Urothelium cell line (cell line): ENCODE measurements around the gene NRXN2.
A peak's percentile ranks its signal among the peaks of the same experiment; 100 is the strongest.
"Not testable (repeated sequence)": the region's sequence is repeated elsewhere in the genome, so short reads cannot be mapped to it uniquely, and the experiment has no call there.

Experiments
- DNase-seq: peaks from one replicate; pipeline ENCODE4 v3.0.0; 2011; ENCODE audit warnings: low spot score, mixed read lengths
- FAIRE-seq: peaks from 2 replicates; lab custom pipeline; 2011; peaks lifted over from hg19 to GRCh38; lab: Jason Lieb, UNC

The NRXN2 gene

DNA sequence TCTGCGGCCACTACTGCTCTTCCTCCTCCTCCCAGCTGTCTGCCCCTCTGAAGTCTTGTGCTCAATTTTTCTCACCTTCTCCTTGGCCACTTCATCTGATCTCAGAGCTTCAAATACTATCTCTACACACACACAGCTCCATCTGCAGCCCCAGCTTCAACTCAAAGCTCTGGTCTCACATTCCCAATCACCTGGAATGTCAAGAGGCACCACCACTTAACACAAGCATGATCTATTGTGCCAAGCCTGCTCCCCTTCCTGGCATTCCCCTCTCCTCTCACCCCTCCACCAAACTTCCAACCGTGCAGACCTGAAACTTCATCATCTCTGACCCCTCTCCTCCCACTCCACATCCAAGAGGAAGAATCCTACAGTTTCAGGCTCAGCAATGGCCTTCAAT lies 17.5 kb downstream of the NRXN2 start:
- DNase-seq (no peak), FAIRE-seq (no peak)

DNA sequence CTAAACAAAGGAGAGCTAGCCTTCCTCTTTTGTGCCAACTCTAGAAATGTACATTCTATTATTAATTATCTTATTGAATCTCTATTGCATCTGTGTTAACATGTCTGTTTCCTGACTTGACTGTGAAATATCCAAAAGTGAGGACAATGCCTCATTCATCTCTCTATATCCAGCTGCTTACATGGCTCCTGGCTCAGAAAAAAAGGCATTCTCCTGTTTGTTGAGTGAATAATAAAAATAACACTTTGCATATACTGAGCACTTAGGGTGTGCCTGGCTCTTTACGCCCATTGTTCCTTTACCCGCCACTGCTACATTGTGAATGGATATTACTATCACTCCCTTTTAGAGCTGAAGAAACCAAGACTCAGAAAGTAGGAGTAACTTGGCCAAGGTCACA lies 19.9 kb downstream of the NRXN2 start:
- DNase-seq (no peak), FAIRE-seq (no peak)

DNA sequence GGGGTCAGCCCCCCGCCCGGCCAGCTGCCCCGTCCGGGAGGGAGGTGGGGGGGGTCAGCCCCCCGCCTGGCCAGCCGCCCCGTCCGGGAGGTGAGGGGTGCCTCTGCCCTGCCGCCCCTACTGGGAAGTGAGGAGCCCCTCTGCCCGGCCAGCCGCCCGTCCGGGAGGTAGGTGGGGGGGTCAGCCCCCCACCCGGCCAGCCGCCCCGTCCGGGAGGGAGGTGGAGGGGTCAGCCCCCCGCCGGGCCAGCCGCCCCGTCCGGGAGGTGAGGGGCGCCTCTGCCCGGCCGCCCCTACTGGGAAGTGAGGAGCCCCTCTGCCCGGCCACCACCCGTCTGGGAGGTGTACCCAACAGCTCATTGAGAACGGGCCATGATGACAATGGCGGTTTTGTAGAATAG lies 21.0 kb downstream of the NRXN2 start:
- FAIRE-seq, DNase-seq: not testable (repeated sequence)

DNA sequence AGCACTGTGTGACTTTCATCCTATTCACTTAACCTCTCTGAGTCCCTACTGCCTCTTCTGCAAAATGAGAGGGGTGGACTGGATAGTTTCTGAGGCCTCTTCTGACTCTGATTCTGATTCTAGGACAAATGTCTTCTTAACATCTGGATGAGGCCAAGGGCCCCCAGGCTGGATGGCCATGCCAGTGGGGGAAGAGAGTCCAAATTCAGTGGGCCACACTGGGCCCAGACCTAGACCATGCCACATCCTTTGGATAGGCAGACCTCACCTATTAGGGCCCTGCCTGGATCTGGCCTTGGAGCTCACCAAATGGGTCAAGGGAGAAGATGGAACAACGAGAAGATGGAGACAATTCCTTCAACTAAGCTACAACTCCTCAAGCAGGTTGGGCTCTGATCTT lies 24.6 kb downstream of the NRXN2 start:
- DNase-seq (no peak), FAIRE-seq (no peak)

DNA sequence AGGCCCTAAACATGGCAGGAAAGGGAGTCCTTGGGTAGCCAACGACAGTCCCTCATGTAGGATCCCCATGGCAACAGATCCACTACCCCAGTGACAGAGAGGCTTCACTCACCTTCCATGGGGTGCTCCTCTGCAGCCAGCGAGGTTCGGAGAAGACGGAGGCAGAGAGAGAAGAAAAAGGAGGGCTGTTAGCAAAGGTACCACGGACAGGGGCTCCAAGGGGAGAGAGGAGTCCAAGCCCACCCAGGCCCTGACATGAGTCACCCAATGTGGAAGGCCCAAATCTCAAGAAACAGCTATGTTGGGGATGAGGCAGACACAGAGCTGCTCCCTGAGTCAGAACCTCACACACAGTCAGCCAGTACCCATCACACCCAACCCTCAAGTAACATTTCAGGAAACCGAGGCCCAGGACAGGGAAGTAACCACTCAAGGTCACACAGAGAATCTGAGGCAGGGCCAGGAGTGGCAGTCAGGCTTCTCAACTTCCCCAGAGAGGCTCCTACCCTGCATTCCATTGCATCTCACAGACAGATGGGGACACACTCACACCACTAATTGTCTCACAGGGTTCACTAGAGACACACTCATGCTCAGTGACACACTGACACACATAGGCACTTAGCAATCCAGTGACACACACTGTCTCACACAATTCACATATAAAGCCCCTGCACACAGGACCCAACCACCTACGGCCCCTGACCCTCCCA lies 25.2 kb downstream of the NRXN2 start:
- no peak for FAIRE-seq

DNA sequence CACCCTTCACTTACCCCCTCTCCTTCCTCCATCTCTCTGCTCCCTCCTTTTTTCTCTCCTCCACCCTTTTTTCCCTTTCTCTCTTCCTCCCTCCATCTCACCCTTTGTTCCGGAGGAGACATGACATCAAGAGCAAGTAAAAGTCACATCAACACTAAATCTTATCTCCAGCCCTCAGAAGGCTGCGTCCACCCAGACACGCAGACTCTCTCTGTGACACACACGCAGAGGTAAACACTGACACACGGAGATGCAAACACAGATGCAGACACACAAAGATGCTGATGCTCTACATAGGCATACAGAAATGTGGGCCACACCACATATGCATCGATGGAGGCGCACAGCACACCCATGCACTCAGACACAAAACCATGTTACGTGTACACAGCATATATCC lies 27.0 kb downstream of the NRXN2 start:
- no peak for FAIRE-seq

More for the DNA sequence above, 25.2 kb downstream of the NRXN2 start:
- DNase-seq = no peak

DNA sequence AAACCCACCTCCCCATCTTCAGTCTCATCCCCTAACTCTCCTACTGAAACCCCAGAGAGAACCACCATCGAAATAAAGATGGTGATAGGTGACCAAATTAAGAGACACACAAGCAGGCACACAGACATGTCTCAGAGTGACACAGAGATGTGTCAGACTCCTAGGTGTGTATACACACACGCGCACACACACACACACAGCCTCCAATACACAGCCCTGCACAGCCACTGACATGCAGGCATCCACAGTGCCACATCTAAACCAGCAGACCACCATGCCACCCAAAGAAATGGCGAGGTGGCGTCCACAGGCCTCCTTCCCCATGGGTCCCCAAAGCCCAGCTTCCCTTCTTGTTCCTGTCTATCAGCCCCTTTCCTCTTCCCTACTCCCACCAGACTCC lies 27.4 kb downstream of the NRXN2 start:
- DNase-seq = no peak
- no peak for FAIRE-seq

More for the DNA sequence above, 27.0 kb downstream of the NRXN2 start:
- DNase-seq = no peak

DNA sequence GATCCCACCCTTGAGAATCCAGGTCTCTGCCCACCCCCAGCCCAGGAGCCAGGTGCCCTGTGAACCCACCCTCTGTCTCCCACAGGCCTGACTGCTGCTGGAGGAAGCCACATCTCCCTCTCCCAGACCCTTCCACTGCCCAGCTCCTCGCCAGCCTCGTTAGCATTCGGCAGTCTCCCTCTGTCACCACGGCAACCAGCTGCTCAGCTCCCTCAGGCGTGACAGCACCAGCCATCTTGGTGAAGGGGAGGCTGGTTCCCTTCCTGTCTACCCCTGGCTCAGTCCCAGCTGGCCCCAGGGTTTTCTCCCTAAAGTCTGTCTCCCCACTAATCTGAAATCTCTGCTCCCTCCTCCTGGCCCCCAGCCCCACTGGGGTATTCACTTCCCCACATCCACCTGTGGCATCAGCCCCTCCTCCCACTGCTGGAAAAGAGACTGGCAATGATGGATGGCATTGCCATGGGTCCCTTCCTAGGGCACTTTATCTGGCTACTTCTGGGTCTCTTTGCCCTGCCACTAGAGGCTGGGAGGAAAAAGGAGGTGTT lies 28.1 kb downstream of the NRXN2 start:
- FAIRE-seq = no peak
- no peak for DNase-seq

DNA sequence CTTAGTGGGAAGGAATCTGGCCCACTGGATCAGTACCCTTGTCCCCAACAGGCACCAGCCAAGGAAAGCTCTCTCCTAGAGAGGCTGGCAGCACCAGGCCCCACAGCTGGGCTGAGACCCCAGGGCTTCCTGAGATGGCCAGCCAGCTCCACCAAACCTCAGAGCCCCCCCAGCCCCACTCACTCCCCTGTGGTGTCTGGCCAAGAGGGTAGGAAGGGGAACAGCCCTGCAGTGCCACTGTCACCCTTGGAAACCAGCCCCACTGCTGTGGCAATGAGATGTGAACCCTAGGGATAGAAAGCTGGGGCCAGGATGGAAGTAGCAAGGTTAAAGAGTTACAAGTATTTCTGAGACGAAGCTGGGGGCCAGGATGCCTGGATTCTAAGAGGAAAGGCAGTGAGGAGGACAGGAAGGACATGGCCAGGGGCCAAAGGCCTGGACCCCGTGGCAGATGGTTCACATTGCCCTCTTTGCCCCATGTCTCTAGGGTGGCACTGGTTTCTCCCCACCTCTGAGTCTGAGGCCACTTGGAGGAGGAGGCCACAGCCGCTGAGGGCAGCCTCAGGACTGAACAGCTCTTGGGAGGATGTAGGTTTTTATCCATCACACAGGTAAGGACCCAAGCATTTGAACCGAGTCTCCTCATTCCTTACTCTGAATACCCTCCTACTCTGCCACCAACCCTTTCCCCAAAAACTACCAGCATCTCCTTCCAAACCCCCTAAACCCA lies 28.8 kb downstream of the NRXN2 start:
- FAIRE-seq (no peak), DNase-seq (no peak)

DNA sequence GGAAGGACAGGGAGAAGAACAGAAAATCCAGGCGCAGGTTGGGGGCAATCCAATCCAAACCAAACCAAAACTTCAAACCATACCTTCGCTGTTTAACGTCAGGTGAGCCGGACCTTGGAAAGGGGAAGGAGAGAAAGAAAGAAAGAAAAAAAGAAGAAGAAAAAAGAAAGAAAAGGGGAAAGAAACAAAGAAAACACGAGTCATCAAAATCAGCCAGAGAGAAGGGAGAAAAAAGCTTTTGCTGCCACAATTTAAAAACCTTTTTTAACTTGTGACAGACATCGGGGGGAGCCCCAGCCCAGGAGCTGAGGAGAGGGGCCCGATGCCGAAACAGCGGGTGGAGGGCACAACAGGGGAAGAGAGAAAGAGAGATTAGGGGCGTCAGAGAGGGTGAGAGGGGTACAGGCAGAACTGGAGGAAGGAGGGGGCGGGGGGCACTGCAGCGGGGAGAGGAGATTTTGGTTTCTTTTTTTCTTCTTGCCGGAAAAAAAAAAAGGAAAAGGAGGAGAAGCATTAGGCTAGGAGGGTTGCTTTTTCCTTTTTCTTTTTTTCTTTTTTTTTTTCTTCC lies 30.1 kb downstream of the NRXN2 start:
- FAIRE-seq = no peak
- DNase-seq = no peak

DNA sequence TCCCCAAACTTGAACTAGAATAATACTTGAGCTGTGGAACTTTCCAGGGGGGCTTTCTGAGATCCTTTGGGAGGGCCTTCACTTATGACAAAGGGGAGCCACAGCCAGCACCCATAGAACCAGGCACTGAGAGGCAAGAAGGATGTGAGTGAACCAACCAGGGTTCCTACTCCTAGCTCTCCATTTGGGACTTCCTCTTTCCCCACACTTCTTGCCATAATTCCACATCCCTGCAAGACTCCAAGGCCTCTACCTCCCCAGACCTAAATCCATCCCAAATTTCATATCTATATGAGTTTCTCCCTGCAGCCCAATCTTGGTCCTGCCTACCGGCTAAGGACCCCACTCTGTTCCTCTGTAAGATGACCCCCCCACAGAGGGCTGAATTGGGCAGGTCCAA lies 31.5 kb downstream of the NRXN2 start:
- DNase-seq (no peak), FAIRE-seq (no peak)

DNA sequence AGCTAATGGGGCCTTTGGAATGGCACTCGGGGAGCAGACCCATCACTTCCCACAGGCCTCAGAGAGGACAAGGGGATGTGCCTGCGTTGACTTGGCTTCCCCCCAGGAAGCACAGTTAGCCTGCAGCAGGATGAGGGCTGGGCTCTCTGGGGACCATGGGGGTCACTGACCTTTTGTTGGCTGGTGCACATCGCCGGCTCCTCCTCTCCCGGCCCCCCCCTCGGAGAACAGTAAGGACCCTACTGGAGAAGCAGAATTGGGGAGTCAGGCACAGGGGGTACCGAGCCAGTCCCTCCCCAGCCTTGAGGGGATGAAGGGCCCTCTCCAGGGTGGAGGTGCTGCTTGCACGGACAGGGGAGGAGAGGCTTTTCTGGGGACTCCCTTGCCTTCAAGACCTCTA lies 32.8 kb downstream of the NRXN2 start:
- FAIRE-seq = no peak
- no peak for DNase-seq

DNA sequence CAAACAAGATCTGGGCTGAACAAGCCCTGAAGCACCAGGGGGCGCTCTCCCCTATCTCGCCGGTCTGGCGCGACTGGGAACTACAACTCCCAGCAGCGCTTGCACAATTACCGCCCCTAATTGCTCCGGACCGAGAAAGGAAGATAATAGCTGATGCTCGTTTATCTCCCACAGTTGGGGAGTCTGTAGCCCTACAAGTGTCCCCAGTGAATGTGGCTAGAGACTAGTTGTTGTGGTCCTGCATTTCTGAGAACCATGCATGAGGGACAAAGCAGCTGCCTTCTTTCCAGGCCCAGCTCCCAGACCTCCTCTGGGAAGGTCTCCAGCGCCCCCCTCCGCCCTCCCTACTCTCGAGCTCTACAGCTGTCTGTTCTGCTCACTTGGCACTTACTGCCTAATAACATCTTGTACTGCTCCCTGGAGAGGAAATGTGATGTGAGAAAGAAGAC lies 34.4 kb downstream of the NRXN2 start:
- peak; percentile 32 for FAIRE-seq
- peak; percentile 91 for DNase-seq

DNA sequence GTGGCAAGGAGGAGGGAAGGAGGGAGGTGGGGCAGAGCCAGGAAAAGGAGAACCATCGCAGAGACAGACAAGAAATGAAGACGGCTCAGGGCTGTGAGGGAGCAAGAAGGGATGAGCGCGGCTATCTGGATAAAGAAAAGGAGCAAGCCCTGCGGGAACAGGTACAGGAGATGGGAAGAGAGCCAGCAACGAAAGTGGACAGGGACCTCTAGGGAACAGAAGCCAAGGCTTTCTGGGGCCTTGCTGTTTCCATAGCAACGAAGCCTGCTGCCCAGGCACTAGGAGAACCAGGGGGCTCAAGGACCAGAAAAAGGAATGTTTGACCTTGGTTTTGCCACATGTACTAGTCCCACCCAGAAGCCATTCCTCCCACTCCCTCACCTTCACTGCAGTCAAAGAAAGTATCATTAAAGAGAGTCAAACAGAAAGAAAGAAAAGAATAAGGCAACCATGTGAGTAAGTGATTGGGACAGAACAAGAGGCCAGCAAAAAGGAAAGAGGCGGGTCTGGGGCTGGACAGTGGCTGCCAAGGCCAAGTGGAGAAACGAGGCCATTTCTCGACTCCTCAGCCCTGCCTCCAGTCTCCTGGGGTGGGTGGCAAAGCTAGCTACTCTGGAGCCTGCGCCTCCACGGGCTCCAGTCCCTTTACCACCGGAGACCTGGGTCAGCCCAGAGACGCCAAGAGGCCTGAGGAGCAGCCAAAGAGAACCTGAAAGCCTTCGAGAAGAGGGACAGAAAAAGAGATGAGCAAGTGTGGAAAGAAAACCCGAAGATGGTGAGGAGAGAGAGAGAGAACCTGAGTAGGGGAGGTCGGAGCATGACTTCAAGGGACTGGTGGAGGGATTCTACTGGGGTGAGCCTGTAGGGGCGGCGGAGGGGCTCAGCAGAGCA lies 35.1 kb downstream of the NRXN2 start:
- FAIRE-seq = no peak
- DNase-seq = no peak

DNA sequence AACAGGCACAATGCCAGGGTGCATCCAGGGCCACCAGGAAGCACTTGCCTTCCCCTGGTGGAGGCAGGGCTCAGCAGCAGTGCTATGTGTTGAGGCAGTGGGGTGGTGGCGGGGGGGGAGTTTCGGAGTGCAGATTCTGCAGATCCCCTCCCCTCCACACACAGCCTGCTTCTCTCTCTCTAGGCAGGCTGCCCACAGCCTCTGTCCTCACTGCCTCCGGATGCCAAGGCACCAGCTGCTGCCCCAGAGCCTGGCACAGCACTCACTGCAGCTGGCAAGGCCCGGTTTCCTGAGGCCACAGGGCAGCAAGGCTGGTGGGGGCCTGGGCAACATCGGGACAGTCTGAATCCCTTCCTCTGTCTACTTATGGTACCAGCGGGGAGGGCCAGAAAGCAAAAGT lies 35.8 kb downstream of the NRXN2 start:
- FAIRE-seq = no peak
- no peak for DNase-seq

DNA sequence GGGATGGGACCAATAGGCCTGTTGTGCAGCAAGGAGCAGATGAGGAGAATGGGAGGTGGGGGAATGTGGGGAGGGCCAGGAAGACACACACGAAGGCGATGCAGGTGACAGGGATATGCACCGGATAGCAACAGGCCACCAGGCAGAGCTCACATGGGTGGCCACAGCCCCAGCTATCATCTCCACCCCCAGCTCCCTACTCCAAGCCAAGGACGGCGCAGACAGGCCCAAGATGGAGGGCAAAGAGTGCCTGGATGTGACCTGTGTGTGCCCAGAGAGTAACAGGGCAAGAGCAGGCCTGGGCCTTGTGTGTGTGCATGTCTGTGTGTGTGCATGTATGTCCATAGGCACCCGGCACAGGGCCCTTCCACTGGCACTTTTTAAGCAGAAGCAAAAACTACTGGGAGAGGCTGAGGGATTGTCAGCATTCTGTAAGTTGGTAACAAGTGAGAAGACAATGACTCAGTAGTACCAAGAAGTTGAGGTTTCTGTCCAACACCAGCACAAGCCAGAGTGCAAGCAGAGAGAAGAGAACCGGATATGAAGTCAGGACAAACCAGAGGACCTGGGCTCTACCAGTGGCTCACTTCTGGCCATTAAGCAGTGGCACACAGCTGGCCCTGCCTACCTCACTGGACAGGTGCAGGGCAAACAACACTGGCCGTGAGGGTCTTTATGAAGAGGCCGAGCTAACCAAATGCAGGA lies 36.4 kb downstream of the NRXN2 start:
- no peak for FAIRE-seq
- no peak for DNase-seq

DNA sequence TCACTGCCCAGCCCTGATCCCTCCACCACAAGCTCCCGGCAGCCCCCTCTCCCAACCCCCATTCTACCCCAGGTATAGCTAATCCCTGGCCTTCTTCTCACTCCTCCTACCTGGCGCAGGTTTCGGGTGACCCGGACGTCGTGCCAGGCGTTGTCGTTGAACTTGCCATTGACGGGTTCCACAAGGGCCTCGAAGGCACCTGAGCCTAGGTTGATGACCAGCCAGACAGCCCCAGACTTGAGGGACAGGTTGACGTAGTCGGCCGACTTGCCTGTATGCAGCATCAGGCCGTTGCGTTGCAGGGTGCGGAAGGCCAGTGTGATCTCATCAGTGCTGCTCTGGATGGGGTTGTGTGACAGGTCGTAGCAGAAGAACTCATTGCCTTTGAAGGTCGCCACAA lies 37.5 kb downstream of the NRXN2 start:
- FAIRE-seq = peak; percentile 82
- DNase-seq = no peak

DNA sequence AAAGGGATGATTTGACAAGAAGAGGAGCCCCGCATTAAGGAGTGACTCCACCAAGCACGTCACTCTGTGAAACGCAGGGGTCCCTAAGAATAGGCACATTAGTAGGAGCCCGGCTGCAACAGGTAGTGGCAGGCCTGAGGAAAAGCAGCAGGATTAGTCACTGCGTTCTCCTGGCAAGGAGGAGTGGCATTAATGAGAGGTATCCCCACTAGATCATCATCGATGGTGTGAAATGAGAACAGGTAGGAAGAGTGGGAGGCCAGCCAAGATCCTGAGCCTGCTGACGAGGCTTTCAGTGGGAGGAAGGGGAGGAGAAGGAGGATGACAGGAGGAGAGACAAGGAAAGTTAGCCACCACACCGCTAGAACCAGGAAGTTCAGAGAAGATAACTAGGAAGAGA lies 38.6 kb downstream of the NRXN2 start:
- FAIRE-seq (no peak), DNase-seq (no peak)

DNA sequence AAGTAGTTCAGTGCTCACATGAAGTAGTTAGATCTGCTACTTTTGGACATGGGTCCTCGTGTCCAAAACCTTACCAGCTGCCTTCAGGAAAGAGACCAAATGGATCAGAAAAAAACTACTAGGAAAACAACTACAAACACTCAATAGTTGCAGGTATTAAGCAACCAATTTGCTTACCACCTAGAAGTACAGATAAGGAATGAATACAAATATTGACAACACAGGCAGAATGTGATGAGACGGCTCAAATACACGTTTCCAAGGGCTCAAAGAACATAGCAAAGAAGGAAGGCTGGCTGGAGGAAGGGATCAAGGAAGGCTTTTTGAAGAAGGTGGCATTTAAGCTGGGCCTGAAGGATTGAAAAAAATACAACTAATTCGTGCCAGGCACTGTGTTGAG lies 41.8 kb downstream of the NRXN2 start:
- FAIRE-seq (no peak), DNase-seq (no peak)

DNA sequence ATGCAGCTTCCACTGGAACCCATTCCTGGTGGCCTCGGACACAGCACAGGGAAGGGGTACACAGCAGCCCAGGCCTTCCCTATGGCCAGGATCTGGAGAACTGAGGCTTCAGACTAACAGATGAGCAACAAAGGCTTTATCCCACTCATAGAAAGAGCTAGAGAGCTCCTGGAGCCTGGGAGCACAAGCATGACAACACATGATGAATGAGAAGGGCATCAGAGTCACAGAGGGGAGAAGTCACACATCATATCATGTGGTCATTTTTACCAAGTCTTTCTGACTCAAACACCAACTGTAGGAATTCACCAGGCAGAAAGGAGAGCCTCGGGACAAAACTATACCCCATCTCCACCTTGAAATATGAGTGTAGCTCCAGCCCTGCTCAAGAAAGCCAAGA lies 43.2 kb downstream of the NRXN2 start:
- no peak for FAIRE-seq
- no peak for DNase-seq
